ENCODE data around the gene SCARB1.

- no peak for TF ChIP-seq CTCF (IDR thresholded peaks at IDR 0.05)
- no peak for TF ChIP-seq EP300 (IDR thresholded peaks at IDR 0.05; ENCODE audit: low read depth)
- TF ChIP-seq POLR2A (IDR thresholded peaks at IDR 0.05) = no peak
These were observed 131.2 kb downstream of the SCARB1 start for GRCh38 chr12:124732275-124733075.
